IPS-NIHi11 (cell line): ENCODE measurements around the gene LRRC8B.

ENCODE experiments used
- DNase-seq: peaks from one replicate; pipeline ENCODE4 v3.0.0; 2012; ENCODE audit warnings: mixed read lengths, low spot score

Gene LRRC8B

DNA sequence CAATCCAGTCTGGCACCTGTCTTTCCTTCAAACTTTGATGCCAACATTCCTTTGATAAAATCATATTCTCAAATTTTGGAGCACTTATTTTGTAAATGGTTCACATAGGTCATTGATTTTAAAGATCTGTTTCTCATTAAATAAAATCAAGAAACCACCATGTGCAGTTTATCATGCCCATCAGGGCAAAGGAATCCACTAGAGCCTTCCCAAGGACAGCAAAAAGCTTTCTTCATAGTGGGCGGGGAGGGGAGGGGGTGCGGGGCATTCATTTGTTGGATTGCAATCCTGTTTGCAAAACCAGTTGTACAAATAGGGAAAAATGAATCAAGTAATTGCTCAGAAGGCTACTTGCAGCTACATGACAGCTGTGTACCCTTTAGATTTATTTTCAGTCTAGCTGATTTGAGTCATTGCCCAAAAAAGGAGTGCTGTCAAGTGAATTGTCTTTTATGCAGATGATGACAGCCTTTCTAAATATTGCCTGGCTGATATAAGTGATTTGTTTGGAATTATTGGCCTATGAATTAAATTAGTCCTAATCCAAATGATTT lies 23.0 kb downstream of the LRRC8B start:
- DNase-seq: peak; percentile 15

DNA sequence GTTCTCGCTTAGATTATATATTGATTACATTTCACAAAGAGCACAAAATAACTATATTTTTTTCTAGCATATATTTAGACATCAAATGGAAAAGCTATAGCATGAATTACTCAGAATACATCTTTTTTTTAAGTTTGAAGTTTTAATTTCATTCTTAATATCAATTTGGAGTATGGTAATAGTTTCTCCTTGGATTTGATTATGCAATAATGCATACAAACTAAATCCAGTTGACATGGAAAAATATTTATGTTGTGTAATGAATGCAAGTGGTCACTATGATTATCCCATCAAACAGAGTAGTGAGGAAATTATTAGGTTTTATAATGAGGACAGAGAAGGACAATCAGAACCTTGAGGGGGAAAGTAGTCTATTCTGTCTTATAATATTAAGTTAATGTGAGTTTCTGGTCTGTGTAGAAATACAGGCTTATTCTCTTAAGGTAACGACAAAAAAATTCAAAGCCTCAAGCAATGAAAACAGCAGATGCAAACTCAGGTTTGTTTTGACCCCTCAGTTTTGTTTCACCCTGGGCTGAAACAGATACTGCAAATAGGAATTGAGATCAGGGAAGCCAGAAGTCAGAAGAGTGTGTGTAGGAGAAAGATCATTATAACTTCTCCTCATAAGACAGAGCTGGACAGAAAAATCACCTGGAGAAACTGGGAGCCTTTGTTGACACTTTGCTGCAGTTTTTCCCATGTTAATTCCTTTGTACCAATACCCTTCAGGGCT lies 23.7 kb downstream of the LRRC8B start:
- no peak for DNase-seq

GRCh38 chr1:89550995-89551394 lies 26.4 kb downstream of the LRRC8B start:
- peak; percentile 16 for DNase-seq

- no peak for DNase-seq
Observed at GRCh38 chr1:89552471-89553081, 27.9 kb downstream of the LRRC8B start.

GRCh38 chr1:89553157-89553556 lies 28.5 kb downstream of the LRRC8B start:
- no peak for DNase-seq

DNA sequence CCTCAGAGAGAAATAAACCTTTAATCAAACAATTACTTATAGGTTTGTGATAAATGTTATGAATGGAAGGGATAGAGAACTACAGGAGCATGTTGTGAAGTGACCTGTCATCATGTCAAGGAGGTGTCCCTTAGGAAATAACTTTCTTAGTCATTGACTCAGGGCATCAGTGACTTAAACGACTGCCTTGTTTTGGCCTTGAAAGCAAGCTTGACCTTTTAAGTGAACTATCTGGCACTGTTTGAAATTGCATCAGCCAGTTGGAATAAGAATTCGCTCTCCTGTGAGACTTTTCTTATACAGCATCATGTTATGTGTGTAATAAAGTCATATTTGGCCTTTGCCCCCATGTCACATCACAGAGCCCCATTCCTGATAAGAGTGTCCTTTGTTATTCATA lies 30.9 kb downstream of the LRRC8B start:
- no peak for DNase-seq

GRCh38 chr1:89556726-89557444 lies 32.3 kb downstream of the LRRC8B start:
- no peak for DNase-seq

DNA sequence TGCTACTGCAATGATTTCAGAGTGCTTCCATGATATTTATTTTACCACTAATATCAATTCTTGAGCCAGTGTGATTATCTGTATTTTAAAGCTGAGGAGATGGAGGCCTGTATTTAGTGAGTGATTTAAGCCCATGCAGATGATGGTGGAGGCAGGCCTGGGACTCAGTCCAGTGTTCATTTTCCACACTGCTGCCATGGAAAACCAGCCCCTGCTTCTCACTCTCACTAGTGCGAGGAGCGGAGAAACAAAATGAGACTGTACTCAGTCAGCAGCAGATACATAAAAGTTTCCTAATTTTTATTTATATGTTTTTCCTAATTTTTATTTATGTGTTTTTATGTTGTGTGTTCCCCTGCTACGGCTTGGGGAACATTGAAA lies 32.8 kb downstream of the LRRC8B start:
- no peak for DNase-seq

GRCh38 chr1:89557956-89558355 lies 33.3 kb downstream of the LRRC8B start:
- DNase-seq: no peak

GRCh38 chr1:89563957-89564604 lies 39.5 kb downstream of the LRRC8B start:
- DNase-seq: no peak

GRCh38 chr1:89565521-89565920 lies 40.9 kb downstream of the LRRC8B start:
- DNase-seq: no peak

DNA sequence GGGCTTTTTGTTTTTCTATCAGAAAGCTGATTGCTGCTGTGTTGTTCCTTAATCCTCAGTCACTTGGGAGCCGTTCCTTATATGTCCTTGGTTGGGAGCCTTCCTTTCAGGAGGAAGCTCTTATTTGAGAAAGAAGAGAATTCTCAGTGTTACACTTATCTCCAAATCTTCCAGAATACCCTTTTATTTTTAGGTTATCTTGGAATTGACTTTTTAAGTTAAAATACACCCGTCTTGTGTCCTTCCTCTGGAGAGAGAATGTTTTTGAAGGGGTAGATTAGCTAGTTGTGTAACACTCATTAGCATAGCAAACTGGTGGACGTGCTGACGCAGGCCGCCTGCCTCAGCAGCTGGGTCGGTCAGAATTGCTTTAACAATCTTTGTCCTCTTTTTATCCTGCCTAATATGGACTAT lies 42.1 kb downstream of the LRRC8B start:
- peak; percentile 26 for DNase-seq

GRCh38 chr1:89567797-89568196 lies 43.2 kb downstream of the LRRC8B start:
- no peak for DNase-seq

- DNase-seq: no peak
Observed at GRCh38 chr1:89573410-89573809, 48.8 kb downstream of the LRRC8B start.

GRCh38 chr1:89574621-89575020 lies 50.0 kb downstream of the LRRC8B start:
- DNase-seq: no peak

- DNase-seq: no peak
Observed at GRCh38 chr1:89575207-89575606, 50.6 kb downstream of the LRRC8B start.

GRCh38 chr1:89576013-89576412 lies 51.4 kb downstream of the LRRC8B start:
- no peak for DNase-seq

GRCh38 chr1:89578151-89578550 lies 53.5 kb downstream of the LRRC8B start:
- DNase-seq: no peak

DNA sequence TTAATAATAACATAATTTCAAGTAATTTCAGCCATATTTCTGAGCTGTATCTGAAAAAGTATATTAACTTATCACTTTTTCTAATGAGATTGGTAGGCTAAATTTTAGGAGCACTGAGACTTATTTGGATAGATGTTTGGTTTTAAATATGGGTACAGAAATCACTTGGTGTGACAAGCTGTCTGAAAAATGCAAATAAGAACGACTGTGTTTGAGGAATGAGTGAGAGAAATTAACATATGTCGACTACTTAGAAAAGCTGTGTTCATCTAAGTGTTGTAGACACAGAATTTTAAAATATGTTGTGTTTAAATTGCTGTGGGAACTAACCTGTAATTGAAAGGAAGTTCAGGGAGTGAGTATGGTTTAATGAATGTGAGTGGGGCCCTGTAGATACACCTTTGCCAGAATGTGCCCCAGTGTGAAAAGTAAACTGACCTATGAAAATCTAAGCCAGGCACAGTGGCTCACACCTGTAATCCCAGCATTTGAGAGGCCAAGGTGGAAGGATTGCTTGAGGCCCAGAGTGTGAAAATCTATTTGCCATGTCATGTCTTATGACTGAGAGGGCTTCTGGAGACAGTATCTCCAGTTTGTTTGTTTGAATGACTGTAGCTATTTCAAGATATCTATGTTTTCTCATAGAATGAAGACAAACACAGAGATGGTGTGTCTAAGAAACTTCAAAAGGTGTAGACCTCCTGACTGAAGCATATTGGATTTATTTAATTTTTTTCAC lies 54.5 kb downstream of the LRRC8B start:
- no peak for DNase-seq

GRCh38 chr1:89580036-89580435 lies 55.4 kb downstream of the LRRC8B start:
- DNase-seq: no peak

GRCh38 chr1:89581859-89582258 lies 57.2 kb downstream of the LRRC8B start:
- DNase-seq: no peak

DNA sequence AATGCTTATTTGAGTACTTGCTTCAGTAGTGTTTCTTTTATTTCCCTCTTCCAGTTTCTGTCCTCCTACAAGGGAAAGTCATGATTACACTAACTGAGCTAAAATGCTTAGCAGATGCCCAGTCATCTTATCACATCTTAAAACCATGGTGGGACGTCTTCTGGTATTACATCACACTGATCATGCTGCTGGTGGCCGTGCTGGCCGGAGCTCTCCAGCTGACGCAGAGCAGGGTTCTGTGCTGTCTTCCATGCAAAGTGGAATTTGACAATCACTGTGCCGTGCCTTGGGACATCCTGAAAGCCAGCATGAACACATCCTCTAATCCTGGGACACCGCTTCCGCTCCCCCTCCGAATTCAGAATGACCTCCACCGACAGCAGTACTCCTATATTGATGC lies 57.9 kb downstream of the LRRC8B start:
- no peak for DNase-seq
